ENCODE data around the gene SEC24C.
"Not testable (repeated sequence)": the region's sequence is repeated elsewhere in the genome, so short reads cannot be mapped to it uniquely, and the experiment has no call there.

The SEC24C gene

GRCh38 chr10:73795491-73795890 is 51.3 kb downstream of the SEC24C start:
- not testable (repeated sequence) for DNase-seq

- DNase-seq: not testable (repeated sequence)
Measured at GRCh38 chr10:73796035-73796434, 51.9 kb downstream of the SEC24C start.

- no peak for DNase-seq
Measured at GRCh38 chr10:73796766-73797165, 52.6 kb downstream of the SEC24C start.

- DNase-seq: no peak
Measured at GRCh38 chr10:73797324-73798025, 53.3 kb downstream of the SEC24C start.

GRCh38 chr10:73798087-73798486 is 53.9 kb downstream of the SEC24C start:
- no peak for DNase-seq

GRCh38 chr10:73798927-73799560 is 54.9 kb downstream of the SEC24C start:
- no peak for DNase-seq

- no peak for DNase-seq
Measured at GRCh38 chr10:73799899-73800559, 55.9 kb downstream of the SEC24C start.

GRCh38 chr10:73800560-73801252 is 56.5 kb downstream of the SEC24C start:
- no peak for DNase-seq

- DNase-seq: no peak
Measured at GRCh38 chr10:73801253-73801590, 57.0 kb downstream of the SEC24C start.

GRCh38 chr10:73802276-73802991 is 58.3 kb downstream of the SEC24C start:
- no peak for DNase-seq

- no peak for DNase-seq
Measured at GRCh38 chr10:73803680-73804286, 59.6 kb downstream of the SEC24C start.

GRCh38 chr10:73806176-73806950 is 62.2 kb downstream of the SEC24C start:
- DNase-seq: no peak

- no peak for DNase-seq
Measured at GRCh38 chr10:73807471-73807870, 63.3 kb downstream of the SEC24C start.

- DNase-seq: no peak
Measured at GRCh38 chr10:73808021-73808815, 64.0 kb downstream of the SEC24C start.

- no peak for DNase-seq
Measured at GRCh38 chr10:73809061-73809818, 65.1 kb downstream of the SEC24C start.

GRCh38 chr10:73810358-73810734 is 66.2 kb downstream of the SEC24C start:
- DNase-seq: no peak

GRCh38 chr10:73810735-73811465 is 66.7 kb downstream of the SEC24C start:
- DNase-seq: no peak

GRCh38 chr10:73812657-73813056 is 68.5 kb downstream of the SEC24C start:
- no peak for DNase-seq

- DNase-seq: no peak
Measured at GRCh38 chr10:73813333-73813732, 69.2 kb downstream of the SEC24C start.
